Parathyroid adenoma (tissue), 2 donors: ENCODE data around the gene DNAH9.

Experiments used
- H2AFZ ChIP-seq: fragments of 300-600 bp; sonication (generic); one replicate; pipeline ENCODE4 v1.7.0; 2017; ENCODE audit warnings: antibody characterized with exemption, mild to moderate bottlenecking
- H3K27ac ChIP-seq: fragments of 300-600 bp; sonication (generic); one replicate; pipeline ENCODE4 v1.7.0; 2017
- H3K27me3 ChIP-seq: fragments of 300-600 bp; sonication (generic); one replicate; pipeline ENCODE4 v1.7.0; 2017; ENCODE audit warnings: low read length; ENCODE audit not compliant: control insufficient read depth, insufficient read depth
- H3K36me3 ChIP-seq: fragments of 300-600 bp; sonication (generic); one replicate; pipeline ENCODE4 v1.7.0; 2017; ENCODE audit warnings: low read length; ENCODE audit not compliant: control insufficient read depth, insufficient read depth
- H3K4me1 ChIP-seq: fragments of 300-600 bp; sonication (generic); one replicate; pipeline ENCODE4 v1.7.0; 2017; ENCODE audit warnings: control low read depth
- H3K4me2 ChIP-seq: fragments of 300-600 bp; sonication (generic); one replicate; pipeline ENCODE4 v1.7.0; 2017; ENCODE audit warnings: low read length
- H3K4me3 ChIP-seq: fragments of 300-600 bp; sonication (generic); one replicate; pipeline ENCODE4 v1.7.0; 2017; ENCODE audit warnings: low read depth, low read length
- H3K79me2 ChIP-seq: fragments of 300-600 bp; sonication (generic); one replicate; pipeline ENCODE4 v1.7.0; 2017; ENCODE audit warnings: control low read depth
- H3K9ac ChIP-seq: fragments of 300-600 bp; sonication (generic); one replicate; pipeline ENCODE4 v1.7.0; 2017; ENCODE audit warnings: mild to moderate bottlenecking
- H3K9me3 ChIP-seq: fragments of 300-600 bp; sonication (generic); one replicate; pipeline ENCODE4 v1.7.0; 2017; ENCODE audit warnings: low read length; ENCODE audit not compliant: control insufficient read depth
- CTCF ChIP-seq: fragments of 300-600 bp; sonication (generic); IDR thresholded peaks from one replicate; pipeline ENCODE4 v1.7.0; 2017; ENCODE audit warnings: antibody characterized with exemption, mild to moderate bottlenecking
- donor health status: primary hyperparathyroidism.

Gene DNAH9

GRCh38 chr17:12007466-12007865 is 409.2 kb downstream of the DNAH9 start:
- no peak overlapping the region for H3K9ac ChIP-seq
- H3K27ac ChIP-seq = no peak overlapping the region
- H3K27me3 ChIP-seq = no peaks in the 10 kb centered on the region
- no peak for TF ChIP-seq CTCF
- no peak overlapping the region for H2AFZ ChIP-seq
- no peaks in the 10 kb centered on the region for H3K4me1 ChIP-seq
- no peak overlapping the region for H3K4me2 ChIP-seq
- no peaks in the 10 kb centered on the region for H3K36me3 ChIP-seq
- no peaks in the 10 kb centered on the region for H3K79me2 ChIP-seq
- H3K4me3 ChIP-seq = no peak overlapping the region
- no peaks in the 10 kb centered on the region for H3K9me3 ChIP-seq
